Mesothelial cell of epicardium (in vitro differentiated cells): Measurements from ENCODE around the gene PIM2. TPM values are rescaled to one million over a fixed set of nuclear protein-coding genes. Genes with fewer than 3 reads are reported as not detected.
"Not testable (repeated sequence)": the region's sequence is repeated elsewhere in the genome, so short reads cannot be mapped to it uniquely, and the experiment has no call there.

Experiments
- DNase-seq, 2 experiments: peaks; one replicate each; pipeline ENCODE4 v3.0.0; 2021; ENCODE audit warnings: low spot score in 2 of 2; ENCODE audit not compliant: unreplicated experiment in 2 of 2
- H3K27ac Mint-ChIP-seq: 2 replicates; pipeline ENCODE4 v1.8.0; 2021; ENCODE audit warnings: mixed read lengths
- H3K27me3 Mint-ChIP-seq: 2 replicates; pipeline ENCODE4 v1.8.0; 2021; ENCODE audit warnings: low read depth, mixed read lengths
- H3K36me3 Mint-ChIP-seq: 2 replicates; pipeline ENCODE4 v1.8.0; 2021; ENCODE audit warnings: mixed read lengths
- H3K4me1 Mint-ChIP-seq: 2 replicates; pipeline ENCODE4 v1.8.0; 2021; ENCODE audit warnings: mixed read lengths
- H3K4me3 Mint-ChIP-seq: 2 replicates; pipeline ENCODE4 v1.8.0; 2021; ENCODE audit warnings: mild to moderate bottlenecking, moderate library complexity, mixed read lengths
- H3K9me3 Mint-ChIP-seq: 2 replicates; pipeline ENCODE4 v1.8.0; 2021; ENCODE audit warnings: mixed read lengths
- total RNA-seq: library from RNA; stranded (reverse); gene quantifications from 3 replicates; pipeline ENCODE4 v1.2.1, GENCODE V29; 2021
- TF ChIP-seq, protein P1 (sequence below): fragments of 200-600 bp; sonication (generic); IDR thresholded peaks from one replicate; pipeline ENCODE4 v1.5.0; 2021; ENCODE audit warnings: antibody characterized with exemption; ENCODE audit not compliant: unreplicated experiment

PIM2 gene
- total RNA-seq, 1 donor from 2014 or later = 10.3 TPM

DNA sequence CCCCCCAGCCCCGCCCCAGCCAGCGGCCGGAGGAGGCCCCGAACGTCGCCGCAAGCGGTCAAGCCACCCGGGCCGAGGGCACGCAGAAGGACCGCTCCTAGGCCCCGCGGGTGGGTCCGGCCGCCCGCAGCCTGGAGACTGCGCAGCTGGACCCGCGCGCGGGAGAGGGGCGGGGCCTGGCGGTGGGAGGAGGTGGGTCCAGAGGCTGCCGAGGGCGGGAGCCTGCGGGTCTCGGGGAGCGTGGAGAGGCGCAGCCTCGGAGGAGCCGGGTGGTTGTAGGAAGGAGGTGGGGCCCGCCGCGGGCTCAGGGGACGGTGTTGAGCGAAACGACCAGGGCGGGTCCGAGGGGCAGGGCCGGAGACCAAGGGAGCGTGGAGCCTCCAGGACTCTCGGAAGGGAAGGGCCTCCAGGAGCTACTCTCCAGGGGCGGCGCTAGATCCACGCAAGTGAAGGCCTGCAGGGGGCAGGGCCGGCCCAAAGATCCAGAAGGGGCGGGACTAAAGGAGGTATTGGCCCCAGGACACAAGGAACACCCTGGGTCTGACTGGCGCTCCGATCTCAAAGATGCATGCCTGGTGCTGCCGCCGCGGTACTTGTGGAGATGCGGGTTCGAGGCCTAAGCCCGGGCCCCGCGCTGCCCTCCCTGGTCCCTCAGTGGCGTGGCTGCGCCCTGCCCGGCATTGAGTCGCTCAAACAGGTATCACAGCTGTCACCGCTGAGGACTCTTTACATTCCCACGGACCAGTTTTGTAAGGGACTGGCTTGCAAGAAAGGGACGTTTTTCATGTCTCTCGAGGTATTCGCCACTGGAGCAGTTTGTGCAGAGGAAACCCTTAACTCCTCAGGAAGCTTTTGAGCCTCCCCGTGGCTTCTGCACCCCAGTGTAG is 27.2 kb downstream of the PIM2 start:
- Mint-ChIP-seq H3K4me1 (peaks cover 19% of the 10 kb centered on the region), H3K27ac (peak overlapping the region; percentile 56), H3K27me3 (no peaks in the 10 kb centered on the region), H3K9me3 (peaks cover 8% of the 10 kb centered on the region), H3K4me3 (peak overlapping the region; percentile 77), H3K36me3 (peaks cover 8% of the 10 kb centered on the region)
- TF ChIP-seq, protein P1, sequence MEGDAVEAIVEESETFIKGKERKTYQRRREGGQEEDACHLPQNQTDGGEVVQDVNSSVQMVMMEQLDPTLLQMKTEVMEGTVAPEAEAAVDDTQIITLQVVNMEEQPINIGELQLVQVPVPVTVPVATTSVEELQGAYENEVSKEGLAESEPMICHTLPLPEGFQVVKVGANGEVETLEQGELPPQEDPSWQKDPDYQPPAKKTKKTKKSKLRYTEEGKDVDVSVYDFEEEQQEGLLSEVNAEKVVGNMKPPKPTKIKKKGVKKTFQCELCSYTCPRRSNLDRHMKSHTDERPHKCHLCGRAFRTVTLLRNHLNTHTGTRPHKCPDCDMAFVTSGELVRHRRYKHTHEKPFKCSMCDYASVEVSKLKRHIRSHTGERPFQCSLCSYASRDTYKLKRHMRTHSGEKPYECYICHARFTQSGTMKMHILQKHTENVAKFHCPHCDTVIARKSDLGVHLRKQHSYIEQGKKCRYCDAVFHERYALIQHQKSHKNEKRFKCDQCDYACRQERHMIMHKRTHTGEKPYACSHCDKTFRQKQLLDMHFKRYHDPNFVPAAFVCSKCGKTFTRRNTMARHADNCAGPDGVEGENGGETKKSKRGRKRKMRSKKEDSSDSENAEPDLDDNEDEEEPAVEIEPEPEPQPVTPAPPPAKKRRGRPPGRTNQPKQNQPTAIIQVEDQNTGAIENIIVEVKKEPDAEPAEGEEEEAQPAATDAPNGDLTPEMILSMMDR = peak; percentile 26
- DNase-seq = peak; percentile 60 to 74

DNA sequence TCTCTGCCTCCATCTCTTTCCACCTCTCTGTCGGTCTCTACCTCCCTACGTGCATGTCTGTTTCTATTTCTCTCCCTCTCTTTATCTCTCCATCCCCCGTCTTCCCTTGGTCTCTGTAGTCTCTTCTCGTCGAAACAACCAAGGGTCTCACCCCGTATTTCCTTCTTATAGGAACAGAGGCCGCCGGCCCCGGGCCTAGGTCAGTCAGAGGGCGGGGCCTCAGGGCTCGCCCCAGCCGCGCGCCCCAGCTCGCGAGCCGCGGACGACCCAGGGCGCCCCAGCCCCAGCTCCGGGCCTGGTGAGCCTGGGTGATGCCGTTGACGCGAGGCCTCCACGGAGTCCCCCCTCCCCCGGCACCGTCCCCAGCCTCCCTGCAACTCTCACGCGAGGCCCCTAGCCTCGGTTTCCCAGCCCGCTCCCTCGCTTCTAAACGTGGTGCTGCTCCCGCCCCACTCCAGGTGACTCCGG is 27.9 kb downstream of the PIM2 start:
- H3K4me3 Mint-ChIP-seq = peak overlapping the region; percentile 77

DNA sequence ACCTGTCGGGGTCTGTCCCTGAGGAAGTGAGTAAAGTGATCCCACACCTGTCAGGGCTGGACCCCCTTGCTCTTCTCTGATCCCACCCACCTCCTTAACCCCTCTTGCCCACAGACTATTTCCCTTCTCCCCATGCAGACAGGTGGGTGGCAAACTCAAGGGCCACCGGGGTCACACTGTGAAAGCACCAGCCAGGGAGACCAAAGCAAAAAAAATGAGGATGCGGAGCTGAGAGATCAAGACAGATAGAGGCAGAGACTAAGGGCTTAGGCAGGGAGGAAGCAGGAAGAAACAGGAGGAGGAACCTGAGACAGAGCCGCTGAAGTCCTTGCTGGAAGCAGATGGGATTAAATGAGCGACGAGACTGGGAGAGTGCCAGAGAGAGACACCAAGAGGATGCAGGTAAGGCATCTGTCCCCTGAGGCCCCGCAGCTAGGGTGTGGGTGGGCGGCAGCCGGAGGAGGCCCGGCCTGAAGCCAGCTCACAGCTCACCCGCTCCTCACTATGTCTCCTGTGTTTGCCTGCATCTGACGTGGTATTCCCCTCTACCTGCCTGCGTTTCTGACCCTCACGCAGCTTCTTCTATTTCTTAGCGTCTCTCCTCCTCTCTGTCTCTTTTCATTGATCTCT is 28.4 kb downstream of the PIM2 start:
- Mint-ChIP-seq H3K27me3 (no peaks in the 10 kb centered on the region), H3K27ac (peak overlapping the region; percentile 83), H3K4me3 (peak overlapping the region; percentile 77), H3K9me3 (peaks cover 12% of the 10 kb centered on the region), H3K4me1 (peaks cover 14% of the 10 kb centered on the region), H3K36me3 (peaks cover 8% of the 10 kb centered on the region)
- no peak for DNase-seq
- TF ChIP-seq, protein P1 = no peak

More for the DNA sequence above, 27.9 kb downstream of the PIM2 start:
- TF ChIP-seq, protein P1 = no peak
- Mint-ChIP-seq H3K36me3 (peaks cover 8% of the 10 kb centered on the region), H3K27me3 (no peaks in the 10 kb centered on the region), H3K4me1 (peaks cover 15% of the 10 kb centered on the region), H3K27ac (peak overlapping the region; percentile 83), H3K9me3 (peaks cover 12% of the 10 kb centered on the region)
- no peak for DNase-seq

DNA sequence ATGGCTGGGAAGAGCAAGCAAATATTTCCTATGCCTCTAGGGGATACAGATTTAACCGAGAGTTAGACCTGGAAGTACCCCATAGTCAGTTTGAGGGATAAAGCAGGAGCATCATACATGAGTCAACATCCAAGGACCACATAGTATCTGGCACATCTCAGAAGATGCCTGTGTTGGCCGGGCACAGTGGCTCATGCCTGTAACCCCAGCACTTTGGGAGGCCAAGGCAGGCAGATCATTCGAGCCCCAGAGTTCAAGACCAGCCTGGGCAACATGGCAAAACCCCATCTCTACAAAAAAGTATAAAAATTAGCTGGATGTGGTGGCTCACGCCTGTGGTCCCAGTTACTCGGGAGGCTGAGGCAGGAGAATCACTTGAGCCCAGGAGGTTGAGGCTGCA is 32.2 kb downstream of the PIM2 start:
- H3K27me3 Mint-ChIP-seq, H3K4me3 Mint-ChIP-seq, H3K4me1 Mint-ChIP-seq, H3K36me3 Mint-ChIP-seq, H3K27ac Mint-ChIP-seq, DNase-seq: not testable (repeated sequence)
- H3K9me3 Mint-ChIP-seq = peaks cover 12% of the 10 kb centered on the region

DNA sequence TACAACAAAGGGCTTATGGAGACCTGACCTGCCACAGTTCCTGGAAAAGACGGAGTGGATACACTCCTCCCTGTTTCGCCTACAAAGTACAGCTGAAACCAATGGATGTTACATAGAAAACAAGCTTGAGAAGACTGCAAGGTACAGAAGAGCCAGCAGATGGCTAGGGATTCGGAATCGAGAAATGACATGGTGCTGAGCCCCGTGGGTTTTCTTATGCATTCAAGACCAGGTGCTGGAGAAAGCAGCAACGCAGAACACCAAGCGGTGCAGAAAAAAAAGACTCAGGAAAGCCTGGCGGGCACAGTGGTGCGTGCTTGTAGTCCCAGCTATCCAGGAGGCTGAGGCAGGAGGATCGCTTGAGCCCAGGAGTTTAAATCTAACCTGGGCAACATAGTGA is 35.1 kb downstream of the PIM2 start:
- TF ChIP-seq, protein P1 = no peak
- Mint-ChIP-seq H3K27ac (no peak overlapping the region), H3K36me3 (no peaks in the 10 kb centered on the region), H3K9me3 (peaks cover 8% of the 10 kb centered on the region), H3K27me3 (no peaks in the 10 kb centered on the region), H3K4me3 (no peak overlapping the region), H3K4me1 (no peaks in the 10 kb centered on the region)
- no peak for DNase-seq

DNA sequence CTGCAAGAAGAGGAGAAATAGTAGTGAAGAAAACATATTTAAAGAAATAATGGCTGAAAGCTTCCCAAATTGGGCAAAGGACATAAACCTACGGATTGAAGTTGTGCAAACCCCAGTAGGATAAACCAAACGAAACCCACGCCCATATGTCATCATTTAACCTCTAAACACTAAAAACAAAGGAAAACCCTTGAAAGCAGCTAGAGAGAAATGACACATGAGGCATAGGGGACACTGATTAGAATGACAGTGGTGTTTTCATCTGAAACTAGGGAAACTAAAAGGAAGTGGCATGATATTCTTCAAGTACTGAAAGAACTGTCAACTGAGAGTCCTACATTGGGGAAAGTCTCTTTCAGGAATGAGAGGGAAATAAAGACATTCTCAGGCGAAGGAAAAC is 41.9 kb downstream of the PIM2 start:
- not testable (repeated sequence) for H3K27me3 Mint-ChIP-seq, H3K4me1 Mint-ChIP-seq, H3K4me3 Mint-ChIP-seq, DNase-seq, H3K27ac Mint-ChIP-seq, H3K36me3 Mint-ChIP-seq
- peaks cover 13% of the 10 kb centered on the region for H3K9me3 Mint-ChIP-seq

- DNase-seq, H3K4me3 Mint-ChIP-seq, H3K4me1 Mint-ChIP-seq, H3K27ac Mint-ChIP-seq, H3K36me3 Mint-ChIP-seq, H3K9me3 Mint-ChIP-seq, H3K27me3 Mint-ChIP-seq: not testable (repeated sequence)
Measured at GRCh38 chrX:48872017-48872416, 46.8 kb downstream of the PIM2 start.
